Neural cell (in vitro differentiated cells): ENCODE results near the gene SLC24A3.

Experiments used
- EP300 ChIP-seq: fragments of 450-650 bp; conservative IDR thresholded peaks from 2 replicates; pipeline ENCODE4 v1.6.1; 2014; ENCODE audit warnings: antibody characterized with exemption, mild to moderate bottlenecking, moderate library complexity; ENCODE audit not compliant: poor library complexity, severe bottlenecking
- POLR2AphosphoS5 ChIP-seq: IDR thresholded peaks from 2 replicates; pipeline ENCODE4 v1.6.1; 2012
- RAD21 ChIP-seq: fragments of 450-650 bp; conservative IDR thresholded peaks from 2 replicates; pipeline ENCODE4 v1.6.1; 2014; ENCODE audit warnings: antibody characterized with exemption, mild to moderate bottlenecking, moderate library complexity
- TF ChIP-seq, protein P1 (sequence below): fragments of 450-650 bp; IDR thresholded peaks from 2 replicates; pipeline ENCODE4 v1.5.1; 2014; ENCODE audit warnings: antibody characterized with exemption, mild to moderate bottlenecking, moderate library complexity; ENCODE audit not compliant: poor library complexity, severe bottlenecking

DNA sequence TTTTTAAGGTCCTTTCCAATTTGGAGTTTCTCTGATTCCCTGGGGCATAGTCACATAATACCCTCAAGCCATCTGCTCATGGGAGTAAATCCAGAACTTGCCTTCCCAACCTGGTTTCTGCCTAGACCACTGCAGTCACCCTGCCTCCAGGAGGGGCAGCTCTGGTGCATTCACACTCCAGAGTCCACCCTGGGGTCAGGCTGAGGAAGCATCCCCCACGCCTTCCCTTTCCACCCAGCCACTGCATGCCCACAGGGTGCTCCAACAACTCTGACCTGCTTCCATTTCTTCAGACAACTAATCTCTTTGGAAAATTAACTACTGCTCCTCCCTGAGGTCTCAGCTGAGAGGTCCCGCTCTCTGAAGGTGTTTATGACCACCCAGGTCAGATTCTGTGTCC, 334.2 kb downstream of the SLC24A3 start:
- TF ChIP-seq EP300 (no peak), POLR2AphosphoS5 (no peak), RAD21 (no peak)
- TF ChIP-seq, protein P1, sequence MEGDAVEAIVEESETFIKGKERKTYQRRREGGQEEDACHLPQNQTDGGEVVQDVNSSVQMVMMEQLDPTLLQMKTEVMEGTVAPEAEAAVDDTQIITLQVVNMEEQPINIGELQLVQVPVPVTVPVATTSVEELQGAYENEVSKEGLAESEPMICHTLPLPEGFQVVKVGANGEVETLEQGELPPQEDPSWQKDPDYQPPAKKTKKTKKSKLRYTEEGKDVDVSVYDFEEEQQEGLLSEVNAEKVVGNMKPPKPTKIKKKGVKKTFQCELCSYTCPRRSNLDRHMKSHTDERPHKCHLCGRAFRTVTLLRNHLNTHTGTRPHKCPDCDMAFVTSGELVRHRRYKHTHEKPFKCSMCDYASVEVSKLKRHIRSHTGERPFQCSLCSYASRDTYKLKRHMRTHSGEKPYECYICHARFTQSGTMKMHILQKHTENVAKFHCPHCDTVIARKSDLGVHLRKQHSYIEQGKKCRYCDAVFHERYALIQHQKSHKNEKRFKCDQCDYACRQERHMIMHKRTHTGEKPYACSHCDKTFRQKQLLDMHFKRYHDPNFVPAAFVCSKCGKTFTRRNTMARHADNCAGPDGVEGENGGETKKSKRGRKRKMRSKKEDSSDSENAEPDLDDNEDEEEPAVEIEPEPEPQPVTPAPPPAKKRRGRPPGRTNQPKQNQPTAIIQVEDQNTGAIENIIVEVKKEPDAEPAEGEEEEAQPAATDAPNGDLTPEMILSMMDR = no peak
